Breast epithelium (tissue), 3 donors: Measurements from ENCODE around the gene WDR18.

ENCODE experiments used
- POLR2A ChIP-seq: fragments of 450-650 bp; IDR thresholded peaks from one replicate; pipeline ENCODE4 v1.6.1; 2016; ENCODE audit warnings: antibody characterized with exemption, mild to moderate bottlenecking, moderate library complexity
- POLR2AphosphoS5 ChIP-seq, 3 donors: sonication (generic); formaldehyde crosslinking; IDR thresholded peaks; one replicate each; pipeline ENCODE4 v1.6.1; 2017; ENCODE audit warnings: antibody characterized with exemption in 3 of 3
- TF ChIP-seq, protein P1 (sequence below), 3 donors: fragments of 450-650 bp; IDR thresholded peaks; one replicate each; pipeline ENCODE4 v1.5.1; 2016 to 2017; ENCODE audit warnings: antibody characterized with exemption in 3 of 3, mild to moderate bottlenecking in 3 of 3, moderate library complexity in 3 of 3

DNA sequence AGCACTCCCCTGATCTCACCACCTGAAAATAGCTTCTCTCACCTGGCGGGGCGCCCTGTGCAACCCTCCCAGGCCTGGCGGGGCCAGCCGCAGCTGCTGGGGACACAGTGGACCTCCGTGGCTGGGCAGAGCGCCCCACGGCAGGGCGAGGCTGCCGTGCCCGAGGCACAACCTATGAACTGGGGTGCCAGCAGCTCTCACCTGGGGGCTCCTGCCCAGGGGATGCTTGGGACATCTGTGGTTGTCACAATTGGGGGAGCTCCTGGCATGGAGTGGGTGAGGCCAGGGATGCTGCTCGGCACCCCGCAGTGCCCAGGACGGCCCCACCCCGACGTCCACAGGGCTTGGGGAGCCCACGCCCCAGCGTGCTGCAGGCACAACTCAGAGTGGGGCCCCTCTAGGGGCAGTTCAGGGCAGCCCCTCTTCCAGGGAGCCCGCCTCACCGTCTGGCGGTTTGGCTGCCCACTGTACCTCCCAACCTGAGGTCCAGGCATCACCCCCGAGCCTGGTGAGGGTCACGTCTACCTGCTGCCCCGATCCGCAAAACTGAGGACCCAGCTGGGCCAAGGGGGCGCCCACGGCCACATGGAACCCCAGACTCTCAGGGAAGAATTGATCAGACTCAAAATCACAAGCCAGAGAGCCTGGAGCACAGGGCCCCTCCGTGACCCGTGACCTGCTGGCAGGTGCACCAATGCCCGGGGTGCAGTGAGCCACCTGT is 31.1 kb downstream of the WDR18 start:
- TF ChIP-seq, protein P1, sequence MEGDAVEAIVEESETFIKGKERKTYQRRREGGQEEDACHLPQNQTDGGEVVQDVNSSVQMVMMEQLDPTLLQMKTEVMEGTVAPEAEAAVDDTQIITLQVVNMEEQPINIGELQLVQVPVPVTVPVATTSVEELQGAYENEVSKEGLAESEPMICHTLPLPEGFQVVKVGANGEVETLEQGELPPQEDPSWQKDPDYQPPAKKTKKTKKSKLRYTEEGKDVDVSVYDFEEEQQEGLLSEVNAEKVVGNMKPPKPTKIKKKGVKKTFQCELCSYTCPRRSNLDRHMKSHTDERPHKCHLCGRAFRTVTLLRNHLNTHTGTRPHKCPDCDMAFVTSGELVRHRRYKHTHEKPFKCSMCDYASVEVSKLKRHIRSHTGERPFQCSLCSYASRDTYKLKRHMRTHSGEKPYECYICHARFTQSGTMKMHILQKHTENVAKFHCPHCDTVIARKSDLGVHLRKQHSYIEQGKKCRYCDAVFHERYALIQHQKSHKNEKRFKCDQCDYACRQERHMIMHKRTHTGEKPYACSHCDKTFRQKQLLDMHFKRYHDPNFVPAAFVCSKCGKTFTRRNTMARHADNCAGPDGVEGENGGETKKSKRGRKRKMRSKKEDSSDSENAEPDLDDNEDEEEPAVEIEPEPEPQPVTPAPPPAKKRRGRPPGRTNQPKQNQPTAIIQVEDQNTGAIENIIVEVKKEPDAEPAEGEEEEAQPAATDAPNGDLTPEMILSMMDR (IDR thresholded peaks at IDR 0.05), result no peak
- no peak for TF ChIP-seq POLR2A
- TF ChIP-seq POLR2AphosphoS5 (IDR thresholded peaks at IDR 0.05), result no peak
